ENCODE measurements around the gene PCCA. TPM values are rescaled to one million over a fixed set of nuclear protein-coding genes. Genes with fewer than 3 reads are reported as not detected.
"Not testable (repeated sequence)": the region's sequence is repeated elsewhere in the genome, so short reads cannot be mapped to it uniquely, and the experiment has no call there.

The PCCA gene
- polyA plus RNA-seq, 3 donors from 2014 or later: 7.9 to 14.0 (median 11.4) TPM

DNA sequence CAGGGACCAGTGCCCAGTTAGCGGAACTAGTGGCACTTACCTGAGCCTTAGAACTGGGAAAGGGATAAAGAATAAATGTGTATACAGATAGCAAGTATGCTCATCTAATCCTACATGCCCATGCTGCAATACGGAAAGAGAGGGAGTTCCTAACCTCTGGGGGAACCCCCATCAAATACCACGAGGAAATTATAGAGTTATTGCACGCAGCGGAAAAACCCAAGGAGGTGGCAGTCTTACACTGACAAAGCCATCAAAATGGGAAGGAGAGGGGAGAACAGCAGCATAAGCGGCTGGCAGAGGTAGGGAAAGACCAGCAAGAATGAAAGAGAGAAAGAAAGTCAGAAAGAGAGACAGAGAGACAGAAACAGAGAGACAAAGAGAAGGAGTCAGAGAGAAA lies 5.5 kb upstream of the PCCA start:
- not testable (repeated sequence) for H3K36me3 Mint-ChIP-seq; DNase-seq; H3K9me3 Mint-ChIP-seq; H3K4me1 Mint-ChIP-seq; H3K4me3 Mint-ChIP-seq; H3K27me3 Mint-ChIP-seq (ENCODE audit: low read depth in 3 of 3); H3K27ac Mint-ChIP-seq

DNA sequence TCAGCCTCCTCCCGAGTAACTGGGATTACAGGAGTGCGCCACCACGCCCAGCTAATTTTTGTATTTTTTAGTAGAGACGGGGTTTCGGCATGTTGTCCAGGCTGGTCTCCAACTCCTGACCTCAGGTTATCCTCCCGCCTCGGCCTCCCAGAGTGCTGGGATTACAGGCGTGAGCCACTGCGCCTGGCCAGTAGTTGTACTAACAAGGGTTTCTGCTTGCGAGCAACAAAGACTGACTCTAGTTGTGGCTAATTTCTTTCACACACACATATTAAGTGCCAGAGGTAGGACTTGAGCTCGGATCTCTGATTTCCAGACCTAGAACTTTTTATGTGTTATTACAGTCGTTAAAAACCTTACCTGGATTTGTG lies 635 bp upstream of the PCCA start:
- H3K27ac Mint-ChIP-seq: peak overlapping the region in 3 of 6 donors; percentile 48 to 76 (median 67)
- H3K4me1 Mint-ChIP-seq: peaks cover 27 to 33% of the 10 kb centered on the region in 2 donors
- peaks cover 0 to 6% (median 1%) of the 10 kb centered on the region in 3 donors for H3K27me3 Mint-ChIP-seq (ENCODE audit: low read depth in 3 of 3)
- H3K36me3 Mint-ChIP-seq: no peaks in the 10 kb centered on the region
- H3K4me3 Mint-ChIP-seq: peak overlapping the region; percentile 94 to 98 (median 95)
- H3K9me3 Mint-ChIP-seq: no peaks in the 10 kb centered on the region
- no peak for DNase-seq

DNA sequence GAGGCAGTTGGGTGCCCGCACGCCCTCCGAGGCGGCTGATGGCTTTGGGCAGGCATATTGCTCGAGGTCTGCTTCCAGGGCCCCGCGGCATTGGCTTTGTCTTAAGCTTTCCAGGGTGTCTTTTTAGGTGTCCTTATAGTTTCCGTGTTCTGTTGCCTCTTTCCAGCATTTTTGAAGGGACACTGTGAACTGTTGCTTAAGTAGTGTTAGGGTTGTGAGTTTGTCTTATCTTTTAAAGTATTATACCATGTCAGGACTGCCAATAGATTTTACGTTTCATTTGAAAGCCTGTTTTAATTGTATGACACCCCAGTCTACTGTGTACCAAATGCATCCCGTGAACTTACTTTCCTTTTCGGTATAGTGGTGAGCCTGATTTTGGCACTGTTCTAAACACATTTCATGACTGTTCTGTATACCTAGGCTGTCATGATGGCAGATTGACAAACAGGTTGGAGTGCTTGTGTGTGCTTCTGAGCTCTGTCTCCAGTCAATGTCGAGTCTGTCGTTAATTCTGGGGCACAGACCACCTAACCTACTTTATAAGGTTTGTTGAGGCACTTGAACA lies 656 bp downstream of the PCCA start:
- H3K9me3 Mint-ChIP-seq: no peaks in the 10 kb centered on the region
- peaks cover 28 to 34% of the 10 kb centered on the region in 2 donors for H3K4me1 Mint-ChIP-seq
- peak overlapping the region; percentile 94 to 98 (median 95) for H3K4me3 Mint-ChIP-seq
- no peaks in the 10 kb centered on the region for H3K36me3 Mint-ChIP-seq
- peak overlapping the region; percentile 84 to 91 (median 86) for H3K27ac Mint-ChIP-seq
- peaks cover 0 to 6% (median 1%) of the 10 kb centered on the region in 3 donors for H3K27me3 Mint-ChIP-seq (ENCODE audit: low read depth in 3 of 3)
- DNase-seq: peak; percentile 11 to 31 (median 29)

DNA sequence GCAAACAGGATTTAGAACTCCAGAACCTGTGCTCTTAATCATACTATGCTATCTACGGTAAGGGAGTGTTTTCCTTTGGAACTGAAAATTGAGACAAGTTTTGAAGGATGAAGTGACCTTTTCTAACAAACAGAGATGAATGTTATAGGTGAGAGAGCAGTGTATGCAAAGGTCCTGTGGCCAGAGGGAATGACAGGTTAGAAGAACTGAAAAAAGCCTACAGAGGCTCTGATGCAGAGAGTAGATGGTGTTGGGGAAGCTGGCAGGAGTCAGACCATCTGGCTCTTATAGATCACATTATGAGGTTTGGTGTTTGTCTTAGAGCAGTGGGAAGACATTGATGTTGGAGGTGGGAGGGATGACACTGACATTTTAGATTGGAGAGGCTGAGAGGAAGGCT lies 2.0 kb downstream of the PCCA start:
- peak overlapping the region in 4 of 5 donors; percentile 5 to 98 (median 64) for H3K4me3 Mint-ChIP-seq
- DNase-seq: no peak
- H3K36me3 Mint-ChIP-seq: peaks cover 0 to 4% (median 0%) of the 10 kb centered on the region in 3 donors
- no peaks in the 10 kb centered on the region for H3K9me3 Mint-ChIP-seq
- peaks cover 0 to 6% (median 1%) of the 10 kb centered on the region in 3 donors for H3K27me3 Mint-ChIP-seq (ENCODE audit: low read depth in 3 of 3)
- peaks cover 33 to 45% of the 10 kb centered on the region in 2 donors for H3K4me1 Mint-ChIP-seq
- H3K27ac Mint-ChIP-seq: no peak overlapping the region

DNA sequence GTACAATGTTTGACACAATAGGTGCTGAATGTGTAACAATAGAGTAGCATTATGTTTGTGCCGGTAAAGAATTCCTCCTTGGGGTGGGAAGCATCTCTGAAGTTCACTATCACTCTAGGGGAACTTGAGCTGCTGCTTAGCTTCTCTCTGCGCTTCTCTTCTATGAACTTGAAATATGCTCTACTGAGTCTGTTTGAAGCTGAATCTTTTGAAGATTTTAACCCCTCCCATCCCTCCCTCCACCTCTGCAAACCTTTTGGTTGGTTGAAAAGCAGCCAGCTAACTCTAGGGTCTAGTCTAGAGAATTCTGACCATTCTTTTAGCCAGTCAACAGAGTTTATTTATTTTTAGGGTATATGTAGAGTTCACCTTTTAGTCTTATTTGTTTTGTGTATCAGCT lies 2.5 kb downstream of the PCCA start:
- Mint-ChIP-seq H3K36me3 (peaks cover 0 to 4% (median 0%) of the 10 kb centered on the region in 3 donors), H3K9me3 (no peaks in the 10 kb centered on the region), H3K27me3 (ENCODE audit: low read depth in 3 of 3) (peaks cover 0 to 6% (median 1%) of the 10 kb centered on the region in 3 donors), H3K4me1 (peaks cover 36 to 46% of the 10 kb centered on the region in 2 donors), H3K27ac (no peak overlapping the region), H3K4me3 (peak overlapping the region in 2 of 5 donors; percentile 35 to 37)
- DNase-seq: no peak

DNA sequence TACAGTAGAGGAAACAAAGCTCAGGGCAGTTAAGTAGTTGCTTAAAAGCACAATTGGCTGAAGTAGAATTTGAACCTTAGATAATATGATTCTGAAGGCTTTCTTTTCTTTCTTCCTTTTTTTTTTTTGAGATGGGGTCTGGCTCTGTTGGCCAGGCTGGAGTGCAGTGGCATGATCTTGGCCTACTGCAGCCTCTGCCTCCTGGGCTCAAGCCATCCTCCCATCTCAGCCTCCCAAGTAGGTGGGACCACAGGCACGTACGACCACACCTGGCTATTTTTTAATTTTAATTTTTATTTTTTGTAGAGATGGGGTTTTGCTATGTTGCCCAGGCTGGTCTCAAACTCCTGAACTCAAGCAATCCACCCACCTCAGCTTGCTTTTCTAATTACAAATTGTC lies 3.4 kb downstream of the PCCA start:
- not testable (repeated sequence) for H3K27ac Mint-ChIP-seq; H3K9me3 Mint-ChIP-seq; H3K27me3 Mint-ChIP-seq (ENCODE audit: low read depth in 3 of 3); H3K36me3 Mint-ChIP-seq; DNase-seq; H3K4me3 Mint-ChIP-seq
- peaks cover 37 to 46% of the 10 kb centered on the region in 2 donors for H3K4me1 Mint-ChIP-seq

DNA sequence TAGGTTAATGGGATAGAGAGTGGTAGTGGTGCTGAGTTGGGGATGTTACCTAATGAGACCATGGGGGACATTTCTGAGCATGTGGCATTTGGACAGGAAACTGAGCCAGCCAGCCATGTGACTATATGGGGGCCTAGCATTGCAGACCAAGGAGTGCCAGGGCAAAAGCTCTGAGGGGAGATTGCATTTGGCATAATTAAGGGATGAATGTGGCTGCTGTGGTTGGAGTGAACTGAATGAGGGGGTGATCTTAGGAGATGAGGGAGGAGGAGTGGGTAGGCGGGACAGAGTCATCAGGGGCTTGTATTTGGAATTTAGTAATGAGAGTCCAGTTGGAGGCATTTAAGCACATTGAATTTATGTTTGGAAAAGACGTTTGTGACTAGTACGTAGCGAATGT lies 6.6 kb downstream of the PCCA start:
- peaks cover 0 to 1% (median 0%) of the 10 kb centered on the region in 6 donors for H3K9me3 Mint-ChIP-seq
- no peak overlapping the region for H3K4me3 Mint-ChIP-seq
- no peaks in the 10 kb centered on the region for H3K27me3 Mint-ChIP-seq (ENCODE audit: low read depth in 3 of 3)
- peak overlapping the region in 1 of 6 donors; percentile 36 for H3K27ac Mint-ChIP-seq
- no peak for DNase-seq
- peaks cover 0 to 6% (median 4%) of the 10 kb centered on the region in 3 donors for H3K36me3 Mint-ChIP-seq
- peaks cover 29 to 46% of the 10 kb centered on the region in 2 donors for H3K4me1 Mint-ChIP-seq

DNA sequence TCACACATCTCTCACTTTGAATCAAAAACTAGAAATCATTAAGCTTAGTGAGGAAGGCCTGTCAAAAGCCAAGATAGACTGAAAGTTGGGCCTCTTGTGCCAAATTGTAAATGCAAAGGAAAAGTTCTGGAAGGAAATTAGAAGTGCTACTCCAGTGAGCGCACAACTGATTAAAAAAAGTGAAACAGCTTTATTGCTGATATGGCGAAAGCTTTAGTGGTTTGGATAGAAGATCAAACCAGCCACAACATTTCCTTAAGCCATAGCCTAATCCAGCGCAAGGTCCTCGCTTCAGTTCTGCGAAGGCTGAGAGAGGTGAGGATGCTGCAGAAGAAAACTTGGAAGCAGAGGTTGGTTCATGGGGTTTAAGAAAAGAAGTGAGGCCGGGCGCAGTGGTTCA lies 7.6 kb downstream of the PCCA start:
- Mint-ChIP-seq H3K9me3 (peaks cover 0 to 1% (median 0%) of the 10 kb centered on the region in 6 donors), H3K4me1 (peaks cover 20 to 36% of the 10 kb centered on the region in 2 donors), H3K27me3 (ENCODE audit: low read depth in 3 of 3) (no peaks in the 10 kb centered on the region), H3K4me3 (no peak overlapping the region), H3K27ac (no peak overlapping the region), H3K36me3 (peaks cover 0 to 6% (median 4%) of the 10 kb centered on the region in 3 donors)
- DNase-seq: no peak

DNA sequence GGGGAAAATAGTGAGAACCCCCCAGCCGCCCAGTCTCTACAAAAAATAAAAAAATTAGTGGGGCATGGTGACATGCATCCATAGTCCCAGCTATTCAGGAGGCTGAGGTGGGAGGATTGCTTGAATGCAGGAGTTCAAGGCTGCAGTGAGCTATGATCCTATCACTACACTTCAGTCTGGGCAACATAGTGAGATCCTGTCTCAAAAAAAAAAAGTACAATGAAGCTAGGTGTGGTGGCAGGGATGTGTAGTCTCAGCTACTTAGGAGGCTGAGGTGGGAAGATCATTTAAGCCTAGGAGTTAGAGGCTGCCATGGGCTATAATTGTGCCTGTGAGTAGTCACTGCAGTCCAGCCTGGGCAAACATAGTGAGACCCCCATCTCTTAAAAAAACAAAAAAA lies 8.9 kb downstream of the PCCA start:
- Mint-ChIP-seq H3K4me1 (peaks cover 20 to 35% of the 10 kb centered on the region in 2 donors), H3K27ac (no peak overlapping the region), H3K27me3 (ENCODE audit: low read depth in 3 of 3) (no peaks in the 10 kb centered on the region), H3K36me3 (peaks cover 0 to 15% (median 8%) of the 10 kb centered on the region in 3 donors), H3K9me3 (peaks cover 0 to 1% (median 0%) of the 10 kb centered on the region in 6 donors), H3K4me3 (no peak overlapping the region)
- DNase-seq: no peak

DNA sequence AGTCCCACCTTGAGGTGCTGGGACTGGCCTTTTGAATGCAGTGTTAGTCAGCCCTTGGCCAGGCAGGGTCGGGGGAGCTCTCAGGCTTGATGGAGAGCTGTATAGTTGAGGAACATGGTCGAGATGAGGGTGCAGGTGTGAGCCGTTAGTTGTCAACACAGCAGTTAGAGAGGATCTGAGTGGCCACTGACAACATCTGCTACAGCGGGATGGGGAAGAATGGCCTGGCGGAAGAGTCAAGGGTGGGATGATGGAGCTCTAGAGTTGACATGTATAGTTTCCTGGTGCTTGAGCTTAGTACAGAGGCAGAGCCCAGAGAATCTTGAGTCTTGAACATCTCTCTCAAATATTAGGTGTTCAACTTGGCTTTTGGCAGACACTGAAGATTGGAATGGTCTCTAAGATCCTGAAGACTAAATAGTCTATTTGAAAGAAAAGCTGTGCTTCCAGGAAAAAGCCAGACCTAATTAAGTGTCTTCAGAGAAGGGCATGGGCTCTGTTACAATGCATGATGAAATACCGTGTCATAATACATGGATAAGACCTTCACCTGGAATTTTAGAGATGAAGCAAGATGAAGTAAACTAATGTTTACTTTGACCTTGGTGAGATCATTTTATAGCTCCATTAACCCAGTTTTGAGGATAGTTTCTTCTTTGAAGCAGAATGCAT lies 9.7 kb downstream of the PCCA start:
- Mint-ChIP-seq H3K4me1 (peaks cover 17 to 30% of the 10 kb centered on the region in 2 donors), H3K36me3 (peaks cover 0 to 15% (median 8%) of the 10 kb centered on the region in 3 donors), H3K9me3 (peaks cover 0 to 1% (median 0%) of the 10 kb centered on the region in 6 donors), H3K4me3 (no peak overlapping the region), H3K27ac (no peak overlapping the region), H3K27me3 (ENCODE audit: low read depth in 3 of 3) (no peaks in the 10 kb centered on the region)
- no peak for DNase-seq

DNA sequence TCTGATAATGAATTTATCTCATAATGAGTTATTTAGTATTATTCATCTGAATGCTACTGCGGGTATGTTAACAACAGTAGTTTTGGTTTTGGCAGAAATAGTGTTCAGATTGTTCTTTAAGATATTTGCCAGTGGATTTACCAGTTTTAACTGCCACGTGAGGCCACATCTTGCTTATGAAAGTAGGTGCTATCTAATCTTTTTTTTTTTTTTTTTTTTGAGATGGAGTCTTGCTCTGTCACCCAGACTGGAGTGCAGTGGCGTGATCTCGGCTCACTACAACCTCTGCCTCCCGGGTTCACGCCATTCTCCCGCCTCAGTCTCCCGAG lies 10.2 kb downstream of the PCCA start:
- Mint-ChIP-seq H3K4me1 (peaks cover 17 to 30% of the 10 kb centered on the region in 2 donors), H3K36me3 (peaks cover 5 to 20% (median 12%) of the 10 kb centered on the region in 3 donors)
- H3K4me3 Mint-ChIP-seq; DNase-seq; H3K27me3 Mint-ChIP-seq (ENCODE audit: low read depth in 3 of 3); H3K9me3 Mint-ChIP-seq; H3K27ac Mint-ChIP-seq: not testable (repeated sequence)

DNA sequence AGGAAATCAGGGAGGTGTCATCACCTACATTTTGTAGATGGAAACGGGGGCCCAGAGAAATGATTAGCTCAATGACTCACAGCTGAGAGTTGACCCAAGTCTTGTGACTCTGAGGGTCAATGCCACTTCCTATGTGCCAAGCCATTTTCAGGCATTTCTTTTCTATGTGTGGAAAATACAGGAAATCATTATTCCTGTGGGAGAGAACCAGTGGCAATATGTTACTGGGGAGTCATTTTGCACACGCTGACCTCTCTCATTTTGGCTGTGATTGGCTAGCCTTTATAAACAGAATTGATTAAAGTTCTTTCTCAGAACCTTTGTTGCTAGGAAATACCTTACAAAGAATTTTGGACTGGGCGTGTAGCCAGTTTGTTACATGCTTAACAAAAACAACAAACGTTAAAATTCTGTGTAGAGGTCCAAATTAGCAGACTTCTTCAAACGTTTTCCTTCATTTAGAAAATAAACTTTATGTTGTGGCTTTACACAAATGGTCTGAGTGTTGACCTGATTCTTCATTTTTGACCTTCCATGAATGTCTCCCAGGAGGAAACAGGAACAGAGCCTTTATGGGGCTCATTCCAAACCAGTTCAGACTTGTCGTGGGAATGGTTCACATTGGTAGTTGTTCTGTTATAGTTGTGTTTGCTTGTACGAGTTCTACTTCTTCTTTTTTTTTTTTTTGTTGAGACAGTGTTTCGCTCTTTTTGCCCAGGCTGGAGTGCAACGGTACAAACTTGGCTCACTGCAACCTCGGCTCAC lies 11.4 kb downstream of the PCCA start:
- no peak overlapping the region for H3K4me3 Mint-ChIP-seq
- no peak for DNase-seq
- H3K36me3 Mint-ChIP-seq: peaks cover 8 to 29% (median 11%) of the 10 kb centered on the region in 3 donors
- no peaks in the 10 kb centered on the region for H3K27me3 Mint-ChIP-seq (ENCODE audit: low read depth in 3 of 3)
- peaks cover 0 to 1% (median 0%) of the 10 kb centered on the region in 6 donors for H3K9me3 Mint-ChIP-seq
- H3K27ac Mint-ChIP-seq: no peak overlapping the region
- H3K4me1 Mint-ChIP-seq: peaks cover 15 to 25% of the 10 kb centered on the region in 2 donors

DNA sequence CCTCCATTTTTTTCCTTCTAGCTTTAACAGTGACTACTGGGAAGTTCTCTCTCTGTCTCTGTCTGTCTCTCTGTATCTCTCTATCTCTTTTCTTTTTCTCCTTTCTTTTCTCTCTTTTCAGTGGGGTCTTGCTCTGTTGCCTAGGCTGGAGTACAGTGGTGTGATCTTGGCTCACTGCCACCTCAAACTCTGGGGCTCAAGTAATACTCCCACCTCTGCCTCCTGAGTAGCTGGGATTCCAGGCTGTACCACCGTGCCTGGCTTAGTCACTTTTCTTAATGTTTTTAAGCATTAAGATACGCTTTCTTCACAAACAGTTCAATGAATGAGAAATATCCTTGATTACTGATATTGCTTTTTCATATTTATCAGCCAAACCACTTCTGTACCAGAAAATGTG lies 13.1 kb downstream of the PCCA start:
- Mint-ChIP-seq H3K9me3 (peaks cover 0 to 1% (median 0%) of the 10 kb centered on the region in 6 donors), H3K27me3 (ENCODE audit: low read depth in 3 of 3) (no peaks in the 10 kb centered on the region), H3K4me1 (peaks cover 8 to 18% of the 10 kb centered on the region in 2 donors), H3K4me3 (no peak overlapping the region), H3K27ac (no peak overlapping the region), H3K36me3 (peaks cover 8 to 34% (median 11%) of the 10 kb centered on the region in 3 donors)
- no peak for DNase-seq

DNA sequence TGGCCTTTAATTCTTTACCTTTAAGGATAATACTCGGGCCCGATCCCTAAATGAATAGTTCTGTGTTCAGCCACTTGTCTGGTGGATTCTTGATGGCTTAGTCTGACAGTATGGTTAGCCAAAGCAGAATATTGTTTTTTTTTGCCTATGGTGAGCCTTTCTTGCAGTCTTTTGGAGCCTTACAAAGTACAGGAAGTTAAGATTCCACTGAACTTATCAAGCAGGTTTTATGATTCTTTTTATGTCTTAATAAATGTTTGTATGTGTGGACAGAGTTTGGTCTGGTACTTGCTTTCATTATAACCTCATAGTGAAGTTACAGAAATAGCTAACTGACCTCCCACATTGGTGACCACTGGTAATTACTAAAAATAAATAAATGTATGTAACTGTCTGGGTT lies 17.1 kb downstream of the PCCA start:
- H3K27ac Mint-ChIP-seq: no peak overlapping the region
- H3K4me1 Mint-ChIP-seq: peaks cover 2 to 10% of the 10 kb centered on the region in 2 donors
- H3K27me3 Mint-ChIP-seq (ENCODE audit: low read depth in 3 of 3): no peaks in the 10 kb centered on the region
- H3K4me3 Mint-ChIP-seq: no peak overlapping the region
- H3K36me3 Mint-ChIP-seq: peaks cover 8 to 29% (median 13%) of the 10 kb centered on the region in 3 donors
- DNase-seq: no peak
- H3K9me3 Mint-ChIP-seq: no peaks in the 10 kb centered on the region
